H1 (cell line): ENCODE measurements around the gene HACL1. TPM values are rescaled to one million over a fixed set of nuclear protein-coding genes. Genes with fewer than 3 reads are reported as not detected.

ENCODE experiments used
- FOSL1 ChIP-seq: IDR thresholded peaks from 2 replicates; pipeline ENCODE4 v1.6.1; 2011; ENCODE audit warnings: mild to moderate bottlenecking, low read depth, low read length, moderate library complexity; ENCODE audit not compliant: insufficient read depth
- TCF12 ChIP-seq: IDR thresholded peaks from 2 replicates; pipeline ENCODE4 v1.6.1; 2011; ENCODE audit warnings: low read depth, mild to moderate bottlenecking, low read length
- polyA plus RNA-seq, 7 experiments: library from polyadenylated mRNA; depleted of rRNA in 3 of 7; stranded (reverse) in 5 of 7; unstranded in 2 of 7; fragments of >200 nt in 5 of 7; fragments of 200-250 nt in 2 of 7; gene quantifications; 1 replicate in 5 of 7; 2 replicates in 1 of 7; 4 replicates in 1 of 7; pipeline versions ENCODE4 v1.2.1 to v1.2.3, GENCODE V29; 2011 to 2013; ENCODE audit warnings: missing spikeins in 2 of 7, mixed read lengths in 2 of 7
- total RNA-seq: library from RNA; stranded (reverse); fragmentation: NEBNext Ultra II Directional; extraction: Animal tissue kit (Norgen Biotek cat#: 25700); gene quantifications from 2 replicates; pipeline ENCODE4 v1.2.1, GENCODE V29; 2021

HACL1 gene
- total and polyA plus RNA-seq, 2 of the 8 experiments (the other 6 are each of a cell fraction or from before 2014, with no cell fraction given): 38.2 to 46.0 TPM

- TF ChIP-seq FOSL1 (no peak), TCF12 (no peak)
Observed at GRCh38 chr3:15649858-15650257, 48.5 kb upstream of the HACL1 start (continued).
